ENCODE results near the gene SINHCAF.

DNA sequence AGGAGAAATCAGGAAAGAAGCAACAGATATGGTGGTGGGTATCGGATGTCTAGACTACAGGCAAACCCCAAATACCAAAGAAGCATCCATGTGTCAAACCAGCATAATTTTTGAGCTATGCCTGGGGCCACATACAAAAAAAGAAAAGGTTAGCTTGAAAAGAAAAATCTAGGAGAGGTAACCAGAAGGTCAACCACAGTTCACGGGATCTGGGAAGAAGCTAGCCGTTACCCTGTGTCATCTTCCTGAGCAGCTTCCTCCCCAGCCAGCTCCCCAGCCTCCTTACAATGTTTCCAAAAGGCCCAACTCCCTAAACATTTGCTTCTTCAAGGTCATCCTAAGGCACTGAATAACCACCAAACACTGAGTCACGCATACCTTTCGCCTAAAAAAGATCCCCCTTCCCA lies 3.1 kb downstream of the SINHCAF start:
- no peak for TF ChIP-seq MYC (IDR thresholded peaks at IDR 0.05; ENCODE audit: low read depth, low read length)
- TF ChIP-seq, protein P1, sequence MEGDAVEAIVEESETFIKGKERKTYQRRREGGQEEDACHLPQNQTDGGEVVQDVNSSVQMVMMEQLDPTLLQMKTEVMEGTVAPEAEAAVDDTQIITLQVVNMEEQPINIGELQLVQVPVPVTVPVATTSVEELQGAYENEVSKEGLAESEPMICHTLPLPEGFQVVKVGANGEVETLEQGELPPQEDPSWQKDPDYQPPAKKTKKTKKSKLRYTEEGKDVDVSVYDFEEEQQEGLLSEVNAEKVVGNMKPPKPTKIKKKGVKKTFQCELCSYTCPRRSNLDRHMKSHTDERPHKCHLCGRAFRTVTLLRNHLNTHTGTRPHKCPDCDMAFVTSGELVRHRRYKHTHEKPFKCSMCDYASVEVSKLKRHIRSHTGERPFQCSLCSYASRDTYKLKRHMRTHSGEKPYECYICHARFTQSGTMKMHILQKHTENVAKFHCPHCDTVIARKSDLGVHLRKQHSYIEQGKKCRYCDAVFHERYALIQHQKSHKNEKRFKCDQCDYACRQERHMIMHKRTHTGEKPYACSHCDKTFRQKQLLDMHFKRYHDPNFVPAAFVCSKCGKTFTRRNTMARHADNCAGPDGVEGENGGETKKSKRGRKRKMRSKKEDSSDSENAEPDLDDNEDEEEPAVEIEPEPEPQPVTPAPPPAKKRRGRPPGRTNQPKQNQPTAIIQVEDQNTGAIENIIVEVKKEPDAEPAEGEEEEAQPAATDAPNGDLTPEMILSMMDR (IDR thresholded peaks at IDR 0.05; ENCODE audit: low read depth, low read length): no peak
- no peak for TF ChIP-seq POLR2A (IDR thresholded peaks at IDR 0.05; ENCODE audit: extremely low read depth, insufficient read length)
- TF ChIP-seq, protein P2, sequence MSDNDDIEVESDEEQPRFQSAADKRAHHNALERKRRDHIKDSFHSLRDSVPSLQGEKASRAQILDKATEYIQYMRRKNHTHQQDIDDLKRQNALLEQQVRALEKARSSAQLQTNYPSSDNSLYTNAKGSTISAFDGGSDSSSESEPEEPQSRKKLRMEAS (IDR thresholded peaks at IDR 0.05; ENCODE audit: low read depth, low read length): no peak

All from NB4 (cell line).